Measurements from ENCODE around the gene NPM3. TPM values are rescaled to one million over a fixed set of nuclear protein-coding genes. Genes with fewer than 3 reads are reported as not detected.

NPM3 gene
- total RNA-seq, 1 donor from 2014 or later: 34.0 TPM

- TF ChIP-seq, protein P1, sequence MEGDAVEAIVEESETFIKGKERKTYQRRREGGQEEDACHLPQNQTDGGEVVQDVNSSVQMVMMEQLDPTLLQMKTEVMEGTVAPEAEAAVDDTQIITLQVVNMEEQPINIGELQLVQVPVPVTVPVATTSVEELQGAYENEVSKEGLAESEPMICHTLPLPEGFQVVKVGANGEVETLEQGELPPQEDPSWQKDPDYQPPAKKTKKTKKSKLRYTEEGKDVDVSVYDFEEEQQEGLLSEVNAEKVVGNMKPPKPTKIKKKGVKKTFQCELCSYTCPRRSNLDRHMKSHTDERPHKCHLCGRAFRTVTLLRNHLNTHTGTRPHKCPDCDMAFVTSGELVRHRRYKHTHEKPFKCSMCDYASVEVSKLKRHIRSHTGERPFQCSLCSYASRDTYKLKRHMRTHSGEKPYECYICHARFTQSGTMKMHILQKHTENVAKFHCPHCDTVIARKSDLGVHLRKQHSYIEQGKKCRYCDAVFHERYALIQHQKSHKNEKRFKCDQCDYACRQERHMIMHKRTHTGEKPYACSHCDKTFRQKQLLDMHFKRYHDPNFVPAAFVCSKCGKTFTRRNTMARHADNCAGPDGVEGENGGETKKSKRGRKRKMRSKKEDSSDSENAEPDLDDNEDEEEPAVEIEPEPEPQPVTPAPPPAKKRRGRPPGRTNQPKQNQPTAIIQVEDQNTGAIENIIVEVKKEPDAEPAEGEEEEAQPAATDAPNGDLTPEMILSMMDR (IDR thresholded peaks at IDR 0.05): no peak
- H3K4me1 Mint-ChIP-seq (ENCODE audit: low read depth): no peaks in the 10 kb centered on the region
- H3K27ac Mint-ChIP-seq (ENCODE audit: unreplicated experiment): no peak overlapping the region
- DNase-seq (ENCODE audit: low spot score): no peak
- H3K27me3 Mint-ChIP-seq (ENCODE audit: low read depth): peaks cover 32% of the 10 kb centered on the region
- H3K9me3 Mint-ChIP-seq (ENCODE audit: low read depth): no peaks in the 10 kb centered on the region
- no peak overlapping the region for H3K4me3 Mint-ChIP-seq (ENCODE audit: unreplicated experiment)
- no peaks in the 10 kb centered on the region for H3K36me3 Mint-ChIP-seq (ENCODE audit: low read depth)
Measured at GRCh38 chr10:101744267-101744666, 39.0 kb downstream of the NPM3 start.

- no peaks in the 10 kb centered on the region for H3K36me3 Mint-ChIP-seq (ENCODE audit: low read depth)
- no peak for DNase-seq (ENCODE audit: low spot score)
- no peaks in the 10 kb centered on the region for H3K4me1 Mint-ChIP-seq (ENCODE audit: low read depth)
- H3K4me3 Mint-ChIP-seq (ENCODE audit: unreplicated experiment): no peak overlapping the region
- TF ChIP-seq, protein P1 (IDR thresholded peaks at IDR 0.05): no peak
- no peak overlapping the region for H3K27ac Mint-ChIP-seq (ENCODE audit: unreplicated experiment)
- H3K27me3 Mint-ChIP-seq (ENCODE audit: low read depth): peaks cover 32% of the 10 kb centered on the region
- no peaks in the 10 kb centered on the region for H3K9me3 Mint-ChIP-seq (ENCODE audit: low read depth)
Measured at GRCh38 chr10:101741938-101742337, 41.3 kb downstream of the NPM3 start.

GRCh38 chr10:101736666-101737065, 46.6 kb downstream of the NPM3 start:
- DNase-seq (ENCODE audit: low spot score): no peak
- no peaks in the 10 kb centered on the region for H3K36me3 Mint-ChIP-seq (ENCODE audit: low read depth)
- no peaks in the 10 kb centered on the region for H3K9me3 Mint-ChIP-seq (ENCODE audit: low read depth)
- no peaks in the 10 kb centered on the region for H3K4me1 Mint-ChIP-seq (ENCODE audit: low read depth)
- H3K27ac Mint-ChIP-seq (ENCODE audit: unreplicated experiment): no peak overlapping the region
- TF ChIP-seq, protein P1 (IDR thresholded peaks at IDR 0.05): no peak
- peaks cover 34% of the 10 kb centered on the region for H3K27me3 Mint-ChIP-seq (ENCODE audit: low read depth)
- H3K4me3 Mint-ChIP-seq (ENCODE audit: unreplicated experiment): no peak overlapping the region

GRCh38 chr10:101732096-101732495, 51.1 kb downstream of the NPM3 start:
- TF ChIP-seq, protein P1 (IDR thresholded peaks at IDR 0.05): no peak
- peaks cover 2% of the 10 kb centered on the region for H3K36me3 Mint-ChIP-seq (ENCODE audit: low read depth)
- no peaks in the 10 kb centered on the region for H3K9me3 Mint-ChIP-seq (ENCODE audit: low read depth)
- H3K27ac Mint-ChIP-seq (ENCODE audit: unreplicated experiment): no peak overlapping the region
- H3K4me3 Mint-ChIP-seq (ENCODE audit: unreplicated experiment): no peak overlapping the region
- H3K27me3 Mint-ChIP-seq (ENCODE audit: low read depth): peaks cover 24% of the 10 kb centered on the region
- no peaks in the 10 kb centered on the region for H3K4me1 Mint-ChIP-seq (ENCODE audit: low read depth)
- DNase-seq (ENCODE audit: low spot score): no peak

Other genes starting within 250 kb of the NPM3 start
- 21.2 to 31.0 TPM (median 23.4 TPM) in 3 replicates for gene POLL, start 195.2 kb downstream of the NPM3 start, total RNA-seq
- gene DPCD, start 195.1 kb downstream of the NPM3 start, total RNA-seq: 13.9 to 19.0 TPM (median 18.3 TPM) in 3 replicates
- 34.4 to 37.2 TPM (median 36.1 TPM) in 3 replicates for gene FBXW4, start 88.3 kb downstream of the NPM3 start, total RNA-seq
- gene FGF8, start 7.3 kb downstream of the NPM3 start, total RNA-seq: not detected in 3 replicates
- 75.5 to 79.2 TPM (median 75.5 TPM) in 3 replicates for gene OGA, start 35.0 kb upstream of the NPM3 start, total RNA-seq
- 1.8 to 3.1 TPM (median 1.9 TPM) in 3 replicates for gene KCNIP2, start 60.4 kb upstream of the NPM3 start, total RNA-seq

Measured in chondrocyte (in vitro differentiated cells).